ENCODE data around the gene PNPLA1. TPM values are rescaled to one million over a fixed set of nuclear protein-coding genes. Genes with fewer than 3 reads are reported as not detected.
"Not testable (repeated sequence)": the region's sequence is repeated elsewhere in the genome, so short reads cannot be mapped to it uniquely, and the experiment has no call there.

PNPLA1 gene
- total RNA-seq, 1 donor from 2014 or later, result not detected

GRCh38 chr6:36338223-36338622 lies 68.4 kb downstream of the PNPLA1 start:
- not testable (repeated sequence) for DNase-seq

GRCh38 chr6:36339146-36339545 lies 69.3 kb downstream of the PNPLA1 start:
- peak; percentile 49 for DNase-seq

GRCh38 chr6:36340306-36340617 lies 70.4 kb downstream of the PNPLA1 start:
- DNase-seq, result no peak

GRCh38 chr6:36340618-36341454 lies 71.0 kb downstream of the PNPLA1 start:
- DNase-seq, result peak; percentile 75

GRCh38 chr6:36343109-36343680 lies 73.3 kb downstream of the PNPLA1 start:
- DNase-seq, result no peak

GRCh38 chr6:36345681-36346466 lies 76.0 kb downstream of the PNPLA1 start:
- no peak for DNase-seq

GRCh38 chr6:36346486-36347273 lies 76.8 kb downstream of the PNPLA1 start:
- no peak for DNase-seq

- no peak for DNase-seq
Observed at GRCh38 chr6:36347621-36348020, 77.8 kb downstream of the PNPLA1 start.

- peak; percentile 76 for DNase-seq
Observed at GRCh38 chr6:36349240-36349639, 79.4 kb downstream of the PNPLA1 start.

- no peak for DNase-seq
Observed at GRCh38 chr6:36350082-36350481, 80.2 kb downstream of the PNPLA1 start.

GRCh38 chr6:36350681-36351571 lies 81.1 kb downstream of the PNPLA1 start:
- DNase-seq, result no peak

- DNase-seq, result no peak
Observed at GRCh38 chr6:36352477-36353157, 82.8 kb downstream of the PNPLA1 start.

- DNase-seq, result no peak
Observed at GRCh38 chr6:36353411-36353915, 83.6 kb downstream of the PNPLA1 start.

GRCh38 chr6:36355819-36356218 lies 86.0 kb downstream of the PNPLA1 start:
- no peak for DNase-seq

GRCh38 chr6:36357872-36358225 lies 88.0 kb downstream of the PNPLA1 start:
- DNase-seq, result no peak

Other genes with a start within 250 kb of the PNPLA1 start
- not detected for gene SLC26A8, start 245.4 kb upstream of the PNPLA1 start, total RNA-seq
- 67.9 TPM for gene MAPK14, start 242.3 kb upstream of the PNPLA1 start, total RNA-seq
- gene MAPK13, start 139.5 kb upstream of the PNPLA1 start, total RNA-seq, result 12.2 TPM
- 13.4 TPM for gene BRPF3, start 73.3 kb upstream of the PNPLA1 start, total RNA-seq
- not detected for gene BNIP5, start 66.8 kb downstream of the PNPLA1 start, total RNA-seq
- 0.21 TPM for gene ETV7, start 117.6 kb downstream of the PNPLA1 start, total RNA-seq
- gene PXT1, start 172.8 kb downstream of the PNPLA1 start, total RNA-seq, result not detected
- gene KCTD20, start 172.9 kb downstream of the PNPLA1 start, total RNA-seq, result 85.1 TPM